ENCODE data around the gene AP1B1. TPM values are rescaled to one million over a fixed set of nuclear protein-coding genes. Genes with fewer than 3 reads are reported as not detected.

AP1B1 gene
- total RNA-seq, 4 donors from 2014 or later = 55.6 to 97.0 (median 89.4) TPM

DNA sequence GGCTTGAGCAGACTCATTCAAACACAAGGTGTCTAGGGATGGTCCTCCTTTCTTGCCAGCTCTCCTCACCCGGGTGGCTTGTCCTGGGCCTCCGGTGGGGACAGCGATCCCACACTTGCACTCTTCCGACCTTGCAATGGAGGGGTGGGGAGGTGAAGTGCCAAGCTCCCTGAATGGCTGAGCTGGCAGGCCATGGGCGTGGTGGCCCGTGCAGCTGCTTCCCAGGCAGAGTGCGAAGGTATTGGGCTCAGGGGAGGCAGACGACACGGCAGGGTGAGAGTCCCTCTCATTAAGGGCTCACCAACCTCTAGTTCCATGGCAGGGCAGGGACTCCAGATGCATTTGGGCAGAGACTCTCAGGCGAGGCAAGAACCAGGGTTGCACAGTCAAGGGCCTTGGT lies 61.9 kb downstream of the AP1B1 start:
- 93% methylated on average over 10 of the region's 10 CpGs for WGBS
- Histone ChIP-seq H3K27me3 (no peaks in the 10 kb centered on the region), H3K36me3 (peaks cover 46% of the 10 kb centered on the region), H3K9me3 (no peaks in the 10 kb centered on the region), H3K27ac (no peak overlapping the region), H3K4me1 (peaks cover 7% of the 10 kb centered on the region), H3K4me3 (no peak overlapping the region)
- DNase-seq (ENCODE audit: low spot score in 2 of 2) = no peak
- TF ChIP-seq EP300 (IDR thresholded peaks at IDR 0.05) (no peak), POLR2AphosphoS5 (IDR thresholded peaks at IDR 0.05) (no peak), POLR2A (IDR thresholded peaks at IDR 0.05) (no peak)
- TF ChIP-seq, protein P1, sequence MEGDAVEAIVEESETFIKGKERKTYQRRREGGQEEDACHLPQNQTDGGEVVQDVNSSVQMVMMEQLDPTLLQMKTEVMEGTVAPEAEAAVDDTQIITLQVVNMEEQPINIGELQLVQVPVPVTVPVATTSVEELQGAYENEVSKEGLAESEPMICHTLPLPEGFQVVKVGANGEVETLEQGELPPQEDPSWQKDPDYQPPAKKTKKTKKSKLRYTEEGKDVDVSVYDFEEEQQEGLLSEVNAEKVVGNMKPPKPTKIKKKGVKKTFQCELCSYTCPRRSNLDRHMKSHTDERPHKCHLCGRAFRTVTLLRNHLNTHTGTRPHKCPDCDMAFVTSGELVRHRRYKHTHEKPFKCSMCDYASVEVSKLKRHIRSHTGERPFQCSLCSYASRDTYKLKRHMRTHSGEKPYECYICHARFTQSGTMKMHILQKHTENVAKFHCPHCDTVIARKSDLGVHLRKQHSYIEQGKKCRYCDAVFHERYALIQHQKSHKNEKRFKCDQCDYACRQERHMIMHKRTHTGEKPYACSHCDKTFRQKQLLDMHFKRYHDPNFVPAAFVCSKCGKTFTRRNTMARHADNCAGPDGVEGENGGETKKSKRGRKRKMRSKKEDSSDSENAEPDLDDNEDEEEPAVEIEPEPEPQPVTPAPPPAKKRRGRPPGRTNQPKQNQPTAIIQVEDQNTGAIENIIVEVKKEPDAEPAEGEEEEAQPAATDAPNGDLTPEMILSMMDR (IDR thresholded peaks at IDR 0.05) = no peak

DNA sequence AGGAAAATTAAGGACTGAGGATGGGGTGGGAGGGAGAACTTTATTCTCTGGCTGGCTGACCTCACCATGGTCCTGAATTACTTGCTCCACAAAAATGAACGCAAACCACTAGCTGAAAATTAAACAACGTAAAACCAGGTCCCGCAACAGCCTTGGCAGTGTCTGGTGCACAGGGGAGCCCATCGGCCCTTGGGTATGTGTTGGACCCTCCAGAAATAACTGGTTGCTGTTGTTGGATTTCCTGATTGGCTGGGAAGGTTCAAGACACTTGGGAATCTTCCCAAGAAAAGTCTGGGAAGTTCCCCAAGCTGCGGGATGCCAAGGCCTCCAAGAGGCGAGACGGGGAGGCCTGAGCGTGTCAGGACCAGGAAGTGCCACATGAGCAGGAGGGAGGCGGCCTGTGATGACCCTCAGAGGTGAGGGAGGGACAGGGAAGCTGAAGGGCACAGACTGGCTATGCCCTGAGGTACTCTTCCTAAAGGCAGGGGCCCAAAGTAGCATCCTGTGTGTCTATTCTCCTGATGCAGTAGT lies 62.5 kb downstream of the AP1B1 start:
- 30% methylated on average over 9 of the region's 9 CpGs for WGBS
- Histone ChIP-seq H3K27ac (no peak overlapping the region), H3K4me1 (peaks cover 3% of the 10 kb centered on the region), H3K27me3 (no peaks in the 10 kb centered on the region), H3K9me3 (no peaks in the 10 kb centered on the region), H3K36me3 (peaks cover 40% of the 10 kb centered on the region), H3K4me3 (no peak overlapping the region)
- TF ChIP-seq POLR2AphosphoS5 (IDR thresholded peaks at IDR 0.05) (no peak), POLR2A (IDR thresholded peaks at IDR 0.05) (no peak)
- DNase-seq (ENCODE audit: low spot score in 2 of 2) = no peak

DNA sequence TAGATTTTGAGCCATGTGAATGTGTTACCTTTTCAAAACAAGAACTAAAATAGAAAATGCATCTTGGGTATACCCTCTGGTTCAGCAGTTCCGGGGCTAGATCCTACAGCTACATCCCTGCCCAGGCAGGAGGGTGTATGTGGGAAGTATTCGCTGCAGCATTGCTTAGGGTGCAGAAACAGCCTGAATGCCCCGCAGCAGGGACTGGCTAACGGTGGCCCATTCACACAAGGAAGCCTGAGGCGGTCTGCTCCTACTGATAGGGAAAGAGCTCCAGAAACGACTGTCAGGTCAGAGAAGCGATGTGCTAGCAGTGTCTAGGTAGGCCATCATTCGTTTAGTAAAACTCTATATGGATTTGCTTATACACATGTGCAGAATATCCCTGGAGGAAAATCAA lies 63.0 kb downstream of the AP1B1 start:
- TF ChIP-seq, protein P1 (IDR thresholded peaks at IDR 0.05) = no peak
- TF ChIP-seq POLR2A (IDR thresholded peaks at IDR 0.05) (no peak), EP300 (IDR thresholded peaks at IDR 0.05) (no peak), POLR2AphosphoS5 (IDR thresholded peaks at IDR 0.05) (no peak)
- DNase-seq (ENCODE audit: low spot score in 2 of 2) = no peak
- Histone ChIP-seq H3K4me1 (no peaks in the 10 kb centered on the region), H3K27ac (no peak overlapping the region), H3K9me3 (no peaks in the 10 kb centered on the region), H3K36me3 (peaks cover 35% of the 10 kb centered on the region), H3K4me3 (no peak overlapping the region), H3K27me3 (no peaks in the 10 kb centered on the region)
- 75% methylated on average over 8 of the region's 8 CpGs for WGBS

DNA sequence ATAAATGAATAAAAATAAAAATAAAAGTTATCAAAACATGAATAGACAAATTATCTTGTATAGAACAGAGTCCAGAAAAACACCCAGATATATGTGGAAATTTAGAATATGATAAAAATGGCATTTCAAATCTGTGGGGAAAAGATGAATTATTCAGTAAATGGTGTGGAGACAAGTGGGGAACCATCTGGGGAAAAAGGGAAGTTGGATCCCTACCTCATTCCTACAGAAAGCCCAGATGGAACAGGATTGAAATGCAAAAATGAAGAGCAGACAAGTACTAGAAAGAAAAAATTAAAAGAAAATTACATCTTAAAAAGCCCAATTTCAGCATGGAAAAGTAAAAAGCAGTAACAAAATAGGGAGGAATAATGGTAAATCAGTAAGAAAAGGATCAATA lies 64.7 kb downstream of the AP1B1 start:
- Histone ChIP-seq H3K4me1 (no peaks in the 10 kb centered on the region), H3K9me3 (no peaks in the 10 kb centered on the region), H3K36me3 (peaks cover 17% of the 10 kb centered on the region), H3K27ac (no peak overlapping the region), H3K4me3 (no peak overlapping the region), H3K27me3 (no peaks in the 10 kb centered on the region)
- DNase-seq (ENCODE audit: low spot score in 2 of 2) = no peak
- TF ChIP-seq EP300 (IDR thresholded peaks at IDR 0.05) (no peak), POLR2AphosphoS5 (IDR thresholded peaks at IDR 0.05) (no peak), POLR2A (IDR thresholded peaks at IDR 0.05) (no peak)
- TF ChIP-seq, protein P1 (IDR thresholded peaks at IDR 0.05) = no peak

DNA sequence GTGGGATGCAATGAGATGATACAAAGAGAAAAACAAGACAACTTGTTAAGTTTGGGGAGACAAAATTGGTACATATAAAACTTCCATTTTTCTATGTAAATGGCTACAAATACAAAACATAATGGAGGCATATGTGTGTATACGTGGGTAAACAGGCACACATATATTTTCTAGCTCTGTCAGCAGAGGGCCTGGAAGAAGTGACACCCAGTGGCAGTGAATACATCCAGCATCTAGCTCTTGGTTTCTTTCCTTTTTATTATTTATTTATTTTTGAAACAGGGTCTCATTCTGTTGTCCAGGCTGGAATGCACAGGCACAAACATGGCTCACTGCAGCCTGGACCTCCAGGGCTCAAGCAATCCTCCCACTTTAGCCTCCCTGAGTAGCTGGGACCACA lies 67.8 kb downstream of the AP1B1 start:
- H3K4me3 ChIP-seq = no peak overlapping the region
- H3K27ac ChIP-seq = no peak overlapping the region
- TF ChIP-seq POLR2AphosphoS5 (IDR thresholded peaks at IDR 0.05) = no peak
- 68% methylated on average over 1 of the region's 1 CpG for WGBS
- H3K9me3 ChIP-seq = no peaks in the 10 kb centered on the region
- DNase-seq (ENCODE audit: low spot score in 2 of 2) = no peak
- H3K36me3 ChIP-seq = no peaks in the 10 kb centered on the region
- H3K27me3 ChIP-seq = peaks cover 6% of the 10 kb centered on the region
- peaks cover 3% of the 10 kb centered on the region for H3K4me1 ChIP-seq

DNA sequence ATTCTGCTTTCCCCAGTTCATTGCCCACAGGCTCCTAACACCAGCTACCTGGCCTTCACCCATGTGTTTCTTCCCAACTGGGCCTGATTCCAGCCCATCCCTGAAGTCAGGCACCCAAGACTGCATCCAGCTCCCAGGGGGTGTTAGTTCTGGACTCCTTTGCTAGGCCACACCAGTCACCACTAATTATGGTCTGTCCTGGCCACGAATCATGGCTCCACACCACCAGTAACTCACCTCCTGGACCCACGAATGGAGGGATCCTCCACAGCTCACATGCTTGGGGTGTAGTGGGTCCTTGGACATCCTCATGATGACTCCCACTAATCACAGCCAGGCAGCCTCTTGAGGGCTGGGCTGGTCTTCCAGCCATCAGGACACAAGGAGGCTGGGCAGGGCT lies 69.3 kb downstream of the AP1B1 start:
- DNase-seq (ENCODE audit: low spot score in 2 of 2) = no peak
- TF ChIP-seq POLR2A (IDR thresholded peaks at IDR 0.05) = no peak

DNA sequence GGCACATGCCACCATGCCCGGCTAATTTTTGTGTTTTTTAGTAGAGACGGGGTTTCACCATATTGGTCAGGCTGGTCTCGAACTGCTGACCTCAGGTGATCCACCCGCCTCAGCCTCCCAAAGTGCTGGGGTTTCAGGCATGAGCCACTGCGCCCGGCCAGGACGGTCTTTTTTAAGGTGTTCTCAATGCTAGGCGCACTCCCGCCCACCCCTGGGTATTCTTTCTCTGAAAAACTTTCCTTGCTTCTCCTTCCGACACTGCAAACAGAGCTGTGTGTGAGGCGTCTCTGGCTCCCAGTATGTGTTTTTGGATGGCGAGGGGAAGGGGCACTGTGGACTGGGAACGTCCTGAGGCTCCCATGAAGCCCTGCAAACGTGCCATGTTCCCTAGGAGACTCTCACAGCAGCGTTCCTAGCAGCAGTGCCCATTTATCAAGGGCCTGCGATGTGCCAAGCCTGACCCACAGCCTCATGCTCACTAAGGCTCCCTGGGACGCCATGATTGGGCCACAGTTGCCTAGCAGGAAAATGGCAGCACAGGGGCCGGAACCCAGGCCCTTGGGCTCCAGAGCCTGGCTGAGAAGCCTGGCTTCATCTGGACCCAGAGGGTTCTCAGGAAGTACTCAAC lies 70.4 kb downstream of the AP1B1 start:
- no peak overlapping the region for H3K4me3 ChIP-seq
- DNase-seq (ENCODE audit: low spot score in 2 of 2) = no peak
- peaks cover 29% of the 10 kb centered on the region for H3K4me1 ChIP-seq
- peaks cover 30% of the 10 kb centered on the region for H3K27me3 ChIP-seq
- no peaks in the 10 kb centered on the region for H3K9me3 ChIP-seq
- H3K27ac ChIP-seq = no peak overlapping the region
- no peak for TF ChIP-seq EP300 (IDR thresholded peaks at IDR 0.05)
- TF ChIP-seq, protein P1 (IDR thresholded peaks at IDR 0.05) = no peak
- no peak for TF ChIP-seq POLR2AphosphoS5 (IDR thresholded peaks at IDR 0.05)
- no peak for TF ChIP-seq POLR2A (IDR thresholded peaks at IDR 0.05)
- H3K36me3 ChIP-seq = no peaks in the 10 kb centered on the region
- WGBS = 92% methylated on average over 12 of the region's 18 CpGs

More for the DNA sequence above, 69.3 kb downstream of the AP1B1 start:
- H3K36me3 ChIP-seq = no peaks in the 10 kb centered on the region
- peaks cover 21% of the 10 kb centered on the region for H3K27me3 ChIP-seq
- H3K4me1 ChIP-seq = peaks cover 18% of the 10 kb centered on the region
- H3K9me3 ChIP-seq = no peaks in the 10 kb centered on the region
- no peak overlapping the region for H3K4me3 ChIP-seq
- 100% methylated on average over 1 of the region's 2 CpGs for WGBS
- no peak overlapping the region for H3K27ac ChIP-seq

Data from suprapubic skin (tissue), 4 donors.